RWPE2 (cell line): ENCODE results near the gene RS1.

ENCODE experiments used
- ATAC-seq: fragments of 200-7000 bp; cut with Tn5 transposase; 3 replicates; pipeline ENCODE4 v1.9.1; 2021; ENCODE audit warnings: low read depth
- DNase-seq: peaks from one replicate; pipeline ENCODE4 v3.0.0-alpha.2; 2020; ENCODE audit warnings: low spot score
- H3K27ac ChIP-seq: fragments of 450-650 bp; 2 replicates; pipeline ENCODE4 v1.5.1; 2017; ENCODE audit warnings: mild to moderate bottlenecking; ENCODE audit not compliant: poor library complexity, severe bottlenecking
- H3K27me3 ChIP-seq: fragments of 250-450 bp; sonication (Bioruptor Pico); 2 replicates; pipeline ENCODE4 v1.5.1; 2021; ENCODE audit warnings: mild to moderate bottlenecking, moderate library complexity; ENCODE audit not compliant: insufficient read depth, poor library complexity, severe bottlenecking
- H3K36me3 ChIP-seq: fragments of 250-450 bp; sonication (Bioruptor Pico); 2 replicates; pipeline ENCODE4 v1.5.1; 2020; ENCODE audit warnings: low read depth, mild to moderate bottlenecking, moderate library complexity
- H3K4me1 ChIP-seq: fragments of 250-450 bp; sonication (Bioruptor Pico); 2 replicates; pipeline ENCODE4 v1.5.1; 2021; ENCODE audit warnings: mild to moderate bottlenecking, moderate library complexity; ENCODE audit not compliant: insufficient read depth, poor library complexity, severe bottlenecking
- H3K4me3 ChIP-seq: fragments of 250-450 bp; sonication (Bioruptor Pico); 2 replicates; pipeline ENCODE4 v1.5.1; 2021; ENCODE audit warnings: mild to moderate bottlenecking, moderate library complexity; ENCODE audit not compliant: severe bottlenecking
- H3K9me3 ChIP-seq: fragments of 250-450 bp; sonication (Bioruptor Pico); 2 replicates; pipeline ENCODE4 v1.5.1; 2021; ENCODE audit warnings: mild to moderate bottlenecking, moderate library complexity; ENCODE audit not compliant: severe bottlenecking
- CTCF ChIP-seq: fragments of 450-650 bp; IDR thresholded peaks from one replicate; pipeline ENCODE4 v1.5.1; 2017; ENCODE audit warnings: mild to moderate bottlenecking, moderate library complexity; ENCODE audit not compliant: poor library complexity, severe bottlenecking

Gene RS1

DNA sequence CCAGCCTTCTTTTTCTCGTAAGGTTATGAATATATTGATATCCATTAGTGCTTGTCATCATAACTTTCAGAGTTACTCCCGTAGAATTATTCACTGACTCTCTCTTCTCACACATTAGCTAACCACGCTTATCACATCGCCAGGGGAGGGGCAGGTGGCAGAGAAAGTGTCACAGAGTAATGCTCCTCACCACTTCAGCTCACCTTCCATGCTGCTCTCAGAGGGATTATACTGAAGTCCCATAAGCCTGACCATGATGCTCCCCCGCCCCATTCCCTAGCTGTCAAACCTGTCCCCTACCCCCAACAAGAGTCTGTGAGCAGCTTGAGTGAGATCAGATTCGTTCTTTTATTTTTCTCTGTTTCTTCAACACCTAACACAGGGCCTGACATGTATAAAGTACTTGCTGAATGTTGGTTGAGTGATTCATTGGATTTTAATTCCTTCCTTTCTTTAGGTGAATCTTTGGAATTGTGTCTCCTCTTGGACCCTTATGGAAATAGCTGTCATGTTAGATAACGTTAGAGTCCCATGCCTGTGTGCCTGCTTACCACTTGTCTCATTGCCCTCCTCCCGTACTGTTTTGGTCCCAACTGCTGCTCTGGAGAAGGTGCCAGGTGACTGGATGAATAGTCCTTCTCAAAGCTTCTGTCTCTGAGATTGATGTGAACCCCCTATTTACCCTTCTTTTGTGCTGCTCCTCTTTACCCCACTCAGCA is 55.1 kb downstream of the RS1 start:
- no peaks in the 10 kb centered on the region for H3K9me3 ChIP-seq
- H3K4me1 ChIP-seq: peaks cover 9% of the 10 kb centered on the region
- ATAC-seq (peak; percentile 43), DNase-seq (no peak)
- peak overlapping the region; percentile 41 for H3K27ac ChIP-seq
- no peak overlapping the region for H3K4me3 ChIP-seq
- TF ChIP-seq CTCF: no peak
- H3K27me3 ChIP-seq: no peaks in the 10 kb centered on the region
- H3K36me3 ChIP-seq: no peaks in the 10 kb centered on the region

DNA sequence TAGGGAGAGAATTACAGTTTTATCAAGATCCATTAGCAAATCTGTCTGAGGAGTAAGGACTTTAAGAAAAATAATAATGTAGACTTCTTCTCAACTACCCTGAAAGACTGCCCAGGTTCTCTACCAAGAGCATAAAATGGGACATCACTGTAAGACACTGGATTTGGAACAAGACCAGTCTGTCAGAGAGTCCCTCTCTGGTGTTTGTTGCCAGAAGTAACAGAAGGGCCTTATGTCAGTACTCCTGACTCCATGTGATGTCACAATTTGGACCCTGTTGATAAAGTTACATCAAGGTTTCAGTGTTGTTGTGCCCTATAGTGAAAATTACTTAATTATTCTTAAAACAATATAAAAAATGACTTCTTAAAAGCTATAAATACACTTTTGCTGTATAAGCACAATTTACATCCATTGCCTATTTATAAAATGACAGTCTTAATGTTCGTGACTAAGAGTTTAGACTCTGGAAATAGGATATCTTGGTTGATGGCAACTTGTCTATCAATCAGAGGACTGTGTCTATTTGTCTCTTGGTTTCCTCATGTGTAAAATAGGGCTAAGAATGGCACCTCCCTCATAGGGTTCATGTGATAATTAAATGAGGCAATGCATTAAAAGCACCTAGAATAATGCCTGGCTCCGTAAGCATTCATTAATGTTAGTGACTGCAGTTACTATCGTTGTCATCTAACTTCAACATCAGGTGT is 57.8 kb downstream of the RS1 start:
- ATAC-seq (no peak), DNase-seq (no peak)
- Histone ChIP-seq H3K4me3 (no peak overlapping the region), H3K4me1 (peaks cover 9% of the 10 kb centered on the region), H3K9me3 (no peaks in the 10 kb centered on the region), H3K27ac (no peak overlapping the region), H3K27me3 (no peaks in the 10 kb centered on the region), H3K36me3 (no peaks in the 10 kb centered on the region)
- TF ChIP-seq CTCF: no peak

GRCh38 chrX:18607966-18608365 is 63.9 kb downstream of the RS1 start:
- no peaks in the 10 kb centered on the region for H3K36me3 ChIP-seq
- no peak overlapping the region for H3K4me3 ChIP-seq
- DNase-seq (no peak), ATAC-seq (no peak)
- no peaks in the 10 kb centered on the region for H3K4me1 ChIP-seq
- TF ChIP-seq CTCF: no peak
- H3K27me3 ChIP-seq: no peaks in the 10 kb centered on the region
- H3K9me3 ChIP-seq: no peaks in the 10 kb centered on the region
- no peak overlapping the region for H3K27ac ChIP-seq

GRCh38 chrX:18598413-18598812 is 73.5 kb downstream of the RS1 start:
- H3K9me3 ChIP-seq: no peaks in the 10 kb centered on the region
- ATAC-seq: no peak
- no peak for DNase-seq

More at GRCh38 chrX:18598413-18598812, 73.5 kb downstream of the RS1 start:
- no peaks in the 10 kb centered on the region for H3K36me3 ChIP-seq
- H3K27ac ChIP-seq: no peak overlapping the region
- H3K4me1 ChIP-seq: no peaks in the 10 kb centered on the region
- no peak overlapping the region for H3K4me3 ChIP-seq
- H3K27me3 ChIP-seq: no peaks in the 10 kb centered on the region
- no peak for TF ChIP-seq CTCF
